ENCODE data around the gene PARD3B.

PARD3B gene

DNA sequence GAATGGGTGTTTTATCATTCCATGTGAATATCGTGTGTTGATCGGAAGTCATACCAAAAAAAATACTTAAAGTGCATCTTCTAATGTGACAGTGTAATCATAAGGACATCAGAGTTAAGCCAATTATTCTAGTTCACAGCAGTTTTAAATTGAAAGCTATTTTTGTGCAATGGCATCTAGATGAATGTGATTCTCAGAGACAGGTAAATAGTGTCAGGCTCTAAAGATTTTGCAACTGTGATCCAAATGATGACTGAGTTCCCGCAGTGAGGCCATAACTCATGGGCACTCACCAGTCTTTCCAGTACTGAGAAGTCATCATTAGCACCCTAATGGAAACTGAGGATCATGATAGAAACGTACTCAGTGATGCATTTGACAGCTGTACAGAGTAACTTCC is 542.6 kb downstream of the PARD3B start:
- Histone ChIP-seq H3K36me3 (ENCODE audit: low read depth) (no peaks in the 10 kb centered on the region), H3K27me3 (ENCODE audit: insufficient read depth, poor library complexity, severe bottlenecking) (no peaks in the 10 kb centered on the region)
- no peak for DNase-seq (ENCODE audit: low spot score)

DNA sequence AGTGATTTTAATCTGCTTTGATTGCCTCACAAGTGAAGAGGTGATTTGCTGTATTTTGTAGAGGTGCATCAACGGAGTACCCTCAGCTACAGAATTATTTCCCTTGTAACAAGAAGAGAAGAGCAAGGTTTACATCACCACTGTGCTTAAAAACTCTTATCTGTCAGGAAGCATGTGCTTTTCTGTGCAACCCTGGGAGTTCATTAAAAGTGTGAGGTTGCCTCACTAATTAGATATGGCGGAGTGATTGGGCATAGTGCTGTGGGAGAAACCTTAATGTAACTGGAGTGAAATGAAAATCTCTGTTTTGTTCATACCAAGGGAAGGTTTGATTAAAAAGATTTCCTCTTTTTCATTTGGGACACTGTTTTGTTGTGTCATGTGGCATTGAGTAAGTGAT is 544.7 kb downstream of the PARD3B start:
- TF ChIP-seq, protein P1, sequence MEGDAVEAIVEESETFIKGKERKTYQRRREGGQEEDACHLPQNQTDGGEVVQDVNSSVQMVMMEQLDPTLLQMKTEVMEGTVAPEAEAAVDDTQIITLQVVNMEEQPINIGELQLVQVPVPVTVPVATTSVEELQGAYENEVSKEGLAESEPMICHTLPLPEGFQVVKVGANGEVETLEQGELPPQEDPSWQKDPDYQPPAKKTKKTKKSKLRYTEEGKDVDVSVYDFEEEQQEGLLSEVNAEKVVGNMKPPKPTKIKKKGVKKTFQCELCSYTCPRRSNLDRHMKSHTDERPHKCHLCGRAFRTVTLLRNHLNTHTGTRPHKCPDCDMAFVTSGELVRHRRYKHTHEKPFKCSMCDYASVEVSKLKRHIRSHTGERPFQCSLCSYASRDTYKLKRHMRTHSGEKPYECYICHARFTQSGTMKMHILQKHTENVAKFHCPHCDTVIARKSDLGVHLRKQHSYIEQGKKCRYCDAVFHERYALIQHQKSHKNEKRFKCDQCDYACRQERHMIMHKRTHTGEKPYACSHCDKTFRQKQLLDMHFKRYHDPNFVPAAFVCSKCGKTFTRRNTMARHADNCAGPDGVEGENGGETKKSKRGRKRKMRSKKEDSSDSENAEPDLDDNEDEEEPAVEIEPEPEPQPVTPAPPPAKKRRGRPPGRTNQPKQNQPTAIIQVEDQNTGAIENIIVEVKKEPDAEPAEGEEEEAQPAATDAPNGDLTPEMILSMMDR (IDR thresholded peaks at IDR 0.05; ENCODE audit: poor library complexity, severe bottlenecking), result no peak
- Histone ChIP-seq H3K4me1 (ENCODE audit: insufficient read depth, poor library complexity, severe bottlenecking) (no peaks in the 10 kb centered on the region), H3K36me3 (ENCODE audit: low read depth) (no peaks in the 10 kb centered on the region), H3K4me3 (ENCODE audit: severe bottlenecking) (no peak overlapping the region), H3K27me3 (ENCODE audit: insufficient read depth, poor library complexity, severe bottlenecking) (no peaks in the 10 kb centered on the region), H3K9me3 (ENCODE audit: severe bottlenecking) (no peaks in the 10 kb centered on the region), H3K27ac (ENCODE audit: poor library complexity, severe bottlenecking) (no peak overlapping the region)
- ATAC-seq (ENCODE audit: low read depth) (no peak), DNase-seq (ENCODE audit: low spot score) (no peak)

More for the DNA sequence above, 542.6 kb downstream of the PARD3B start:
- H3K27ac ChIP-seq (ENCODE audit: poor library complexity, severe bottlenecking), result no peak overlapping the region
- no peaks in the 10 kb centered on the region for H3K9me3 ChIP-seq (ENCODE audit: severe bottlenecking)
- ATAC-seq (ENCODE audit: low read depth), result no peak
- no peak overlapping the region for H3K4me3 ChIP-seq (ENCODE audit: severe bottlenecking)
- H3K4me1 ChIP-seq (ENCODE audit: insufficient read depth, poor library complexity, severe bottlenecking), result no peaks in the 10 kb centered on the region
- TF ChIP-seq, protein P1 (IDR thresholded peaks at IDR 0.05; ENCODE audit: poor library complexity, severe bottlenecking), result no peak

DNA sequence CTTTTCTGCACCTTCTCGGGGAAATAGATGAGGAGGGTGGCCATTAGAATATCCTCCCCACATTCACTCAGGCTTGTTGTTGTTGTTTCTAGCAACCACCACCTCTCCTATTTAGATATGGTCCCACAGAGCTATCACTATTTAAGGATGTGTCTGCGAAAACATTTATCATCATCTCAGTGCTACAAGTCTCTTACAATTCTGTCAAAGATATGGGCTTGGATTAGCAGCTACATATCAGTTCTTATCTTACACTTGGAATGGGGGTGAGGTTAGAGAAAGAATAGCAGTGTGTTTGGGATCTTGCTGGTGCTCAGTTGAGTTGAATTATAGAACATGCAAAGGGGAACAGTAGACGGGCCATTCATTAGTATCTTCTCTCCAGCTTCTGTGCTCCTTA is 546.1 kb downstream of the PARD3B start:
- H3K4me1 ChIP-seq (ENCODE audit: insufficient read depth, poor library complexity, severe bottlenecking), result no peaks in the 10 kb centered on the region
- H3K4me3 ChIP-seq (ENCODE audit: severe bottlenecking), result no peak overlapping the region
- DNase-seq (ENCODE audit: low spot score) (no peak), ATAC-seq (ENCODE audit: low read depth) (no peak)
- no peaks in the 10 kb centered on the region for H3K27me3 ChIP-seq (ENCODE audit: insufficient read depth, poor library complexity, severe bottlenecking)
- no peaks in the 10 kb centered on the region for H3K36me3 ChIP-seq (ENCODE audit: low read depth)
- no peak overlapping the region for H3K27ac ChIP-seq (ENCODE audit: poor library complexity, severe bottlenecking)
- no peaks in the 10 kb centered on the region for H3K9me3 ChIP-seq (ENCODE audit: severe bottlenecking)
- TF ChIP-seq, protein P1 (IDR thresholded peaks at IDR 0.05; ENCODE audit: poor library complexity, severe bottlenecking), result no peak

DNA sequence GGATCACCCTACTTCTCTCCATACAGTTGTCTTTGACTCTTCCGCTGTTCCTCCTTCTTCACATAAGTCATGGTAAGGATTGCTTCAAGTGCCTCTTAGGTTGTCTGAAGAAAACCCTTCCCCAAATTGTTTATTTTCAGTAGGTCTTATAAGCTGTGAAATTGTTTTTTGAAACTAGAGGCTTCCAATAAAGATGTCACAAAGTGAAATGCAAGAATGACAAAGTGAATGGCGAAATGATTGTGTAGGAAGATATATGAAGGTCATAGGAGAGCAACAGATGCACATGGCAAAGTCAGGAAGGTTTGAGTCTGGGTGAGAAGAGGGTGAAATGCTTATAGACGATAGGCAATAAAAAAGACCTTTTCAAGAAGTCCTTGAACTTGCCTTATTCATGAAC is 548.8 kb downstream of the PARD3B start:
- Histone ChIP-seq H3K27me3 (ENCODE audit: insufficient read depth, poor library complexity, severe bottlenecking) (no peaks in the 10 kb centered on the region), H3K4me1 (ENCODE audit: insufficient read depth, poor library complexity, severe bottlenecking) (no peaks in the 10 kb centered on the region), H3K36me3 (ENCODE audit: low read depth) (no peaks in the 10 kb centered on the region), H3K9me3 (ENCODE audit: severe bottlenecking) (no peaks in the 10 kb centered on the region), H3K27ac (ENCODE audit: poor library complexity, severe bottlenecking) (no peak overlapping the region), H3K4me3 (ENCODE audit: severe bottlenecking) (no peak overlapping the region)
- TF ChIP-seq, protein P1 (IDR thresholded peaks at IDR 0.05; ENCODE audit: poor library complexity, severe bottlenecking), result no peak
- DNase-seq (ENCODE audit: low spot score) (no peak), ATAC-seq (ENCODE audit: low read depth) (no peak)

DNA sequence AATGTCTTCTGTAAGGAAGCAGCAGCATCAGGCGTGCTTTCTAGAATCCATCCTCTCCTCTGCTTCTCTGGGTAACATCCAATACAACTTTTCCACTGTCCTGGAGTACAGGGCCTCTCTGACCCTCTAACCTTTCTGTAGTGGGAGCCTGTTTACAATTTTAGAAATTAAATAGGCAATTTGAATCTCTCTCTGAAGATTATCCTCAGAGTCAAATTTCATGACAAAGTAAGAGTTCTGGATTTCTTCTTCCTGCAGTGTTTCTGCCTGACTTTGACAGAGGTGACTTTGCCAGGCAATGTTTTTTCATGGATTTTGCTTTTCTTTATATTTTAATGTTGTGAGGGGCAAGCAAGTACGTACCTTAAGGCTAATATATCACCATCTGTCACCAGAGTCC is 558.4 kb downstream of the PARD3B start:
- H3K27me3 ChIP-seq (ENCODE audit: insufficient read depth, poor library complexity, severe bottlenecking), result no peaks in the 10 kb centered on the region
- no peak overlapping the region for H3K27ac ChIP-seq (ENCODE audit: poor library complexity, severe bottlenecking)
- TF ChIP-seq, protein P1 (IDR thresholded peaks at IDR 0.05; ENCODE audit: poor library complexity, severe bottlenecking), result no peak
- no peaks in the 10 kb centered on the region for H3K36me3 ChIP-seq (ENCODE audit: low read depth)
- no peak for ATAC-seq (ENCODE audit: low read depth)
- DNase-seq (ENCODE audit: low spot score), result no peak
- no peaks in the 10 kb centered on the region for H3K9me3 ChIP-seq (ENCODE audit: severe bottlenecking)
- no peak overlapping the region for H3K4me3 ChIP-seq (ENCODE audit: severe bottlenecking)
- H3K4me1 ChIP-seq (ENCODE audit: insufficient read depth, poor library complexity, severe bottlenecking), result no peaks in the 10 kb centered on the region
